MV-4-11 (cell line): ENCODE measurements around the gene TTLL5.

Source experiments
- DNase-seq: peaks from one replicate; lab custom pipeline; 2025; lab: John Stamatoyannopoulos, UW

TTLL5 gene, protein sequence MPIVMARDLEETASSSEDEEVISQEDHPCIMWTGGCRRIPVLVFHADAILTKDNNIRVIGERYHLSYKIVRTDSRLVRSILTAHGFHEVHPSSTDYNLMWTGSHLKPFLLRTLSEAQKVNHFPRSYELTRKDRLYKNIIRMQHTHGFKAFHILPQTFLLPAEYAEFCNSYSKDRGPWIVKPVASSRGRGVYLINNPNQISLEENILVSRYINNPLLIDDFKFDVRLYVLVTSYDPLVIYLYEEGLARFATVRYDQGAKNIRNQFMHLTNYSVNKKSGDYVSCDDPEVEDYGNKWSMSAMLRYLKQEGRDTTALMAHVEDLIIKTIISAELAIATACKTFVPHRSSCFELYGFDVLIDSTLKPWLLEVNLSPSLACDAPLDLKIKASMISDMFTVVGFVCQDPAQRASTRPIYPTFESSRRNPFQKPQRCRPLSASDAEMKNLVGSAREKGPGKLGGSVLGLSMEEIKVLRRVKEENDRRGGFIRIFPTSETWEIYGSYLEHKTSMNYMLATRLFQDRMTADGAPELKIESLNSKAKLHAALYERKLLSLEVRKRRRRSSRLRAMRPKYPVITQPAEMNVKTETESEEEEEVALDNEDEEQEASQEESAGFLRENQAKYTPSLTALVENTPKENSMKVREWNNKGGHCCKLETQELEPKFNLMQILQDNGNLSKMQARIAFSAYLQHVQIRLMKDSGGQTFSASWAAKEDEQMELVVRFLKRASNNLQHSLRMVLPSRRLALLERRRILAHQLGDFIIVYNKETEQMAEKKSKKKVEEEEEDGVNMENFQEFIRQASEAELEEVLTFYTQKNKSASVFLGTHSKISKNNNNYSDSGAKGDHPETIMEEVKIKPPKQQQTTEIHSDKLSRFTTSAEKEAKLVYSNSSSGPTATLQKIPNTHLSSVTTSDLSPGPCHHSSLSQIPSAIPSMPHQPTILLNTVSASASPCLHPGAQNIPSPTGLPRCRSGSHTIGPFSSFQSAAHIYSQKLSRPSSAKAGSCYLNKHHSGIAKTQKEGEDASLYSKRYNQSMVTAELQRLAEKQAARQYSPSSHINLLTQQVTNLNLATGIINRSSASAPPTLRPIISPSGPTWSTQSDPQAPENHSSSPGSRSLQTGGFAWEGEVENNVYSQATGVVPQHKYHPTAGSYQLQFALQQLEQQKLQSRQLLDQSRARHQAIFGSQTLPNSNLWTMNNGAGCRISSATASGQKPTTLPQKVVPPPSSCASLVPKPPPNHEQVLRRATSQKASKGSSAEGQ (N-terminal part only)

DNA sequence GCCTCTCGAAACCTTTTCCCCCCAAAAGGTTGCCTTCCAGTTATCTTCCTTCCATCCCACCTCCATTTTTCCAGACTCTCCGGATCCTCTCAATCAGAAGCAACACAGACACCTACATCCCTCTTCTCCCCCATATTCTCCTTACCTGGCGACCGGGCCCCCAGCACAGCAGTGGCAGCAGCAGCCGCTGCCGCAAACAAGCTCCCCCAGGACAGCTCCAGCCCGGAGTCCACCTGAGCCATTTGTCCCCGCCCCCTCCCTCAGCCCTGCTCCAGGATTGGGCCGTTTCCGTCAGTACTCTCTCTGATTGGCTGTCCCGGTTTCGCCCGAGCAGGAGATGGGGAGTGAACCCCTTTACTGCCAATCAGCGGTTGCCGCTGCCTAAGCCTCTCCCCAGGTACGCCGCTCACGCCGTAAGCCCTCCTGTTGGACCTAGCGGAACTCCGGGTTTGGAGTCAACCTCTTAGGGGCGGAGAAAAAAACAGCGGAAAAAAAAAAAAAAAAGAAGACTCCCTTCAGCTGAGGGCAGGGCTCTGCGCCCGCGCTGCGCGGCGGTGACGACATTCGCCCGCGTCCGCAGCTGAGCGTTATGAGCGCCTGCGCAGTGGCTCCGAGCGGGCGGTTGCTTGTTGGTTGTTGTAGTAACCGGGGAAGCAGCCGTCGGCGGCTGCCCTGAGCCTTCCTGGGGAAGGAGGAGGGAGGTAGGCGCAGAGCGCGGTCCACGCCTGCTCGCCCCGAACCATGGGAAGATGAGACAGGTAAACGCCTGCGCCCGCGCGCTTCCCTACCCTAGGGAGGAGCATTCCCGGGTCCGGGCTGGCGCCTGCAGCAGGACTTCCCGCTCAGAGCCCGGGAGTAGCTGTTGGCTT lies at the start of gene TTLL5, which contains the start of gene ERG28:
TTLL5 (plus strand) TSS at position 617 of the 869 bp plus-strand sequence. CDS start 1,904 bp downstream, outside the sequence.
ERG28 (minus strand) TSS at position 247 of the 869 bp plus-strand sequence. CDS start 3,374 bp downstream, outside the sequence.
- peak; percentile 95 for DNase-seq

DNA sequence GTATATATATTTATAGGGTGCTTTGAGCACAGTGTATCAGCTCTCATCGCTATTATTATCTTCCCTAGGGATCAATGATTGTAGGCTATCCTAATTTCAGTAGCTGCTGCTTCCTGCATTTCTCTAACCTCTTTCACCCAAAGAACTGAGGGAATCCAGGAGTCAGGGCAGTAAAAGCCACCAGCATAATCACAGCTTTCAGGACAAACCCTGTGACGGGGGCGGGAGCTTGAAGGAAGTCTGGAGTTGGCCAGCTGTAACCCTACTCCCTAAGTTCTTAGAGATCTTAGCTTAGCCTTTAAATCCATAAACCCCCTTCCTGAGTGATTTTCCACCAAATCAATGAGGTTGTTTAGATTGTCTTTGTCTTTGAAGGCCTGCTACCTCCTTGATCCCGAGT lies 48.9 kb upstream of the TTLL5 start:
- DNase-seq = no peak

DNA sequence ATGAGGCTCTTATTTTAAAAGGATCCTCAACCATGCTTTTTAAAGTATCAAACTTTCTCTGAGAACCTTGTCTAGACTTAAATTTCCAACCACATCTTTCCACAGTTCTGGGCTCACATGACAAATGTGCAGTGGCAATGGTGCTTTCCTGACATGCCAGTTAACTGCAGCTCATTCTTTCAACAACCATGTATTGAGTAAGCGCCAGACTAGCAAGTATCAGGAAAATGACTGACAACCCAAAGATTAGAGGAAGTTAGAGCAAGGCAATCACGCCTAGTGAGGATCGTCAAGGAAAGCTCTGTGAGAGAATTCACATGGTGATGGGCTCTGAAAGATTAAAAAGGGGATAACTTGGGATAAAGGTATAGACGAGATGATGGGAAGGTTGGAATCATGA lies 46.9 kb upstream of the TTLL5 start:
- DNase-seq = peak; percentile 83

DNA sequence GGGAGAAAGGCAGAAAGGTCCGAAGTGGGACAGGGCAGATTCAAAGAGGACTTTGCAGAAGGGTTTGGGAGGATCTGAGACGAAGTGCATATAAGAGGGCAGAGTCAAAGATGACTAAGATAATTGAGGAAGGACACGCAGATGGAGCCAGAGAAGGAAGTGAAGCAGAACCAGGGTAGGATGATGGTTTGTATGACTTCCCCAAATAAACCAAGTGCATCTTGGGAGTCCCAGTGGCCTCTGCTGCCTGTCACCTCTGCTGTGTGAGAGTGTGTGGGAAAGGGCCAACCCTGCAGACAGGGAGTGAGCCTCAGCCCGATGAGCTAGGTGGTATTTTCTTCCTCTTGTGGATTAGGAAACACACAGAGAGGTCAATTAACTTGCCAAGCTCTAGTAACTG lies 45.8 kb upstream of the TTLL5 start:
- peak; percentile 98 for DNase-seq

DNA sequence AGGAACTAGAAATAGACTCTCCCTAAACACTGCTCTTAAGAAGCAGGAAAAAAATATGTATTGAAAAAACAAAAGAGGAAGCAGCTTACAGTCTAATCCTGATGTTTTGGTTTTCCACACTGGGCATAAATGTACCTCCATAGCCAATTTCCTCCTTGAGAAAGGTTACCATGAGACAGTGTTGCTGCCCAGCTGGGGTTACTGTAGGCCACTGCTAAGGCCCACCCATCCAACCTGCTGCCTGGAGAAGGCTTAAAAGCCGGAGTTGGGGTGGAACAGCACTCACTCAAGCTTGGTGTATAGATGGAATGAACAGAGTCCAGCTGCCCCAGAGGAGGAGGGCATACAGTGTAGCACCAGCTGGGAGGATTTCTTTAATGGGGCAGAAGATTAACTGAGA lies 41.5 kb upstream of the TTLL5 start:
- DNase-seq = peak; percentile 81

DNA sequence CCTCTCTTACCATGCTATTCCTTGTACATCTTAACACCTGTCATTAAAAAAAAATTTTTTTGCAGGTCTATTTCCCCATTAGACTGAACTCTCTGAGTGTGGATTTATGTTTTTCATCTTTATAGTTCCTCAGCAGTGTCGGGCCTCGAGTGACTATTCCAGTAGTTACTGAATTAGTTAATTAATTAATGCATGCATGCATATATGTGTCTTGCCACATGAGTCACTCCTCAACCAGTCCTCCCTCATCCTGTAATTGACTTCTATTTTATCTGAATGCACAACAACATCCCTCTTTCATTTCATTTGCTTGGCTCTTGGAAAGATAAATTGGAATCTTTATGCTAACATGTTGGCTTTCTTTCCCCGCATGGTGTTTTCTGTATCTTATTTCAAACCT lies 36.0 kb upstream of the TTLL5 start:
- no peak for DNase-seq

DNA sequence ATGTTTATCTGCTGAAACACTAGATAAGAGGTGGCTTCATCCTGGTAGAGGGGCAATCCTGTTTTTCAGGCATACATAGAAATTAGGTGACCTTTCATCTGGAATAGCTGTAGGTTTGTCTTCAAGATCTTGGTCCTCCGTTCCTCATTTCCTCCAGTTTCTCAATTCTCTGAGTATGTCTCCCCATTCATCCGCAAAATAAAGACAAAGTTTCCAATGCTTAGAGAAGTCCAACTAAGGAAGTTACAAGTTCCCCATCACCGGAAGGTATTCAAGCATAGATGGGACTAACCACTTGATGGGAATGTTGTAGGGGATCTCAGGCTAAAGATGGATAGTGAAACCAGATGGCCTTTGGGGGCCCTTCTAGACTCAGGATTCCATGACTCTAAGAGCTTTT lies 34.6 kb upstream of the TTLL5 start:
- no peak for DNase-seq

DNA sequence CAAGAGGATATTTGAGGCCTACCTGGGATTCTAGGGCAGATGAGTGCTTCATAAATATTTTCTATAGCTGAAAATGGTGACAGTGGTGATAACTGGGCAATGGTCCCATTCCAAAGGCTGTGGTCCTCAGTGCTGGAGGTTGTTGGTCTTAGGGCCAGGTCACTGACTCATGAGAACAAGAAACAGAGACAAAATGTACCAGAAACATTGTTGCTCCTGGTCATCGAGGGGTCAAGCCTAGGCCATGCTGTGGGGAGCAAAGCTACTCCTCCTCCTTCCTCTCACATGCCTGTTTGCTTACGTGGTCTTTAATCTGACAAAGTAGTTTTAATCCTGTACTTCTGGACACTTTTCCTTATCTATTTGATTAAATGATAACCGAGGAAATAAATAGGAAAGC lies 34.2 kb upstream of the TTLL5 start:
- DNase-seq = no peak

DNA sequence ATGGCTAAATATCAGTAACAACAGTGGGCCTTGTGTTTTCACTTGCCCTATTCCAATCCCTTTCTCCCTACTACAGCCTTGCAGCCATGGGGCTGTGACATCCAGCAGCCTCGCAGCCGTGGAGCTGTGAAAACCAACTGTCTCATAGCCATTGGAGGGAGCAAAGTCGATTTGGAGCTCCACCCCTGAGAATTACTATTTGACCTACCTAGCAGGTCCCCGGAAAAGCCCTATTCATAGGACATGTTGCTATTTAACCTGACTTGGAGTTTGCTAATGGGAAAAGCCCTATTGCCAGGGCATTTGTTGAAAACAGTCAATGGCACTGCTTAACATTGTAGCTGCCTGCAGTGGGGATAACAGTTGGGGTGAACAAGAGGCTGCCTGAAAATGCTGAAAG lies 33.6 kb upstream of the TTLL5 start:
- DNase-seq = no peak

DNA sequence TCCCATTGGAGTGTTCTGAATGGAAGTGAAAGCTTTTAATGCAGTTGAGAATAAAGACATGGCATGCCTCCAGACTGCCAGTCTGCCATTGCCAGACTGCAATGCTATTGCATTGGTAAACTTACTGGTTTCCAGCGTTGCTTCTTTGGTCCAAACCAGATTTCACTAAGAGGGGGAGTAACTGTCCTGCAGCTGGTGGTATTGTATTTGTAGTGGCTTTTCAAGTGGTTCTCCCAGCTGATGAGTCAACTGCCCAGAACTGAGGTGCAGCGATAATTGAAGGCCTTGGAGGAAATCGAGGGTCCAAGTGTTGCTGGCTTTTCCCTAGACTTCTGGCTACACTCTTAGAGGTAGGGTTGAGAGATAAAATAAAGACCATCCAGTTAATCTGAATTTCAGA lies 32.2 kb upstream of the TTLL5 start:
- DNase-seq = peak; percentile 15

DNA sequence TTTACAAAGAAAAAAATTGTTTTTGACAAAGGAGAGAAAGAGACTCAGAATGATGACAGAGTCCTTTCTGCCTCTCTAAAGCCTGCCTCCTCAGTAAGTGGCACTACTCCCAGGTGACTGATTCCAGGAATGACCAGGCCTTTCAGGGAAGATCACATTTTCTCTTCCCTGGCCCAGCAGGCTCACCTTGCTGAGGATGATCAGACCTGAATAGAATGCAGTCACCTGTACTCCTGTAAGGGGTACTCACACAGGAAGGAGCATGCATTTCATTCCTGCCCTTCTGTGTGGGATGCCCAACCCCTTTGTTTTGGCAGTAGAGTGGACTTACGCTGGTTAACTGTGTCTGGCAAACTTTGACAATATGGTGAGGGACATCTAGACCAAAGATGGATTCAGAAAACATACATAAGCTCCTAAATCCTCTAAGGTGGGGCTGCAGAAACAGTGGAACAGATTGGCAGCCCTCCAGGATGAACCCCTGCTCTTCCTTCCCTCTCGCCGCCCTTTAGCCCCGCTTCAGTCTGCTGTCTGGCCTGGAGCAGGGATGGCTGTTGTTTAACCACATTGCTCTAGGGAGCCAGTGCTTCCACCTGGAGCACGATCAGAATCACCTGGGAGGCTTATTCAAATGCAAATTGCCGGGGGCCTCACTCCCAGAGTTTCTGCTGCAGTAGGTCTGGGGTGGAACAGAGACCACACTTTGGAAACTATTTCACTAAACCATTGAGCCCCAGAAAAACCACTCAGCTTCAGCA lies 30.2 kb upstream of the TTLL5 start:
- DNase-seq = no peak

DNA sequence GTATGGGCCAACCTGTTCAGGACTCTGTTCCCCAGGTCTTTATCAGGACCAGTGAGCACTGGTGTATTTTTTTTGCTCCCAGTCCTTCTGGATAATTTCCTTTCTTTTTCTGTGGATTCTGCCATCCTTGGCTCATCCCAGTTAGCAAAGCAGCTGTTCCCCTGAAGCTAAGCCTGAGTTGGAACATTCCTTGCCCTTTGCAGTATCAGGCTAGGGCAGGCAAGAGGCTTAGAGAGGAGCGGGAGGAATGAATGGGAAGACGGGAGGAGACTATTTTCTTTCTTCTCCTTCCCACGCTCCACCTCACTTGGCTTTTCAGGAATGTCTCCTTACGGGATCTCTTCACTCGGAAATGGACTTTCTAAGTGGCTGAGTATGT lies 29.6 kb upstream of the TTLL5 start:
- no peak for DNase-seq

DNA sequence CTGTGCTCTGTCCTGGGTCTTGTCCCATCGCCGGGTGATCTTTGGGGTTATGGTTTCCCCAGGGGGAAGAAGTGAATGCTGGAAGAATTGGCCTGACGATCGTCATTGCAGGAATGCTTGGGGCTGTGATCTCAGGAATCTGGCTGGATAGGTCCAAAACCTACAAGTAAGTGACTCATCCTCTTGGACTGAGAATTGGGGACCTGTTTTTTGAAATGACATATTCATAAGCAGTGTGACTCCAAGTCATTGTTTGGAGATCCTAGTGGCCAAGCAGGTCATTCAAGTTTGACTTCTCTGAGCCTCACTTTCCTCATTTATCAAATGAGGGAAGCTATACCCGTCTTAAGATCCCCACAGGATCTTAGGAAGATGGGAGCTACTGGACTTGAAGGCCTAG lies 26.2 kb upstream of the TTLL5 start:
- no peak for DNase-seq

DNA sequence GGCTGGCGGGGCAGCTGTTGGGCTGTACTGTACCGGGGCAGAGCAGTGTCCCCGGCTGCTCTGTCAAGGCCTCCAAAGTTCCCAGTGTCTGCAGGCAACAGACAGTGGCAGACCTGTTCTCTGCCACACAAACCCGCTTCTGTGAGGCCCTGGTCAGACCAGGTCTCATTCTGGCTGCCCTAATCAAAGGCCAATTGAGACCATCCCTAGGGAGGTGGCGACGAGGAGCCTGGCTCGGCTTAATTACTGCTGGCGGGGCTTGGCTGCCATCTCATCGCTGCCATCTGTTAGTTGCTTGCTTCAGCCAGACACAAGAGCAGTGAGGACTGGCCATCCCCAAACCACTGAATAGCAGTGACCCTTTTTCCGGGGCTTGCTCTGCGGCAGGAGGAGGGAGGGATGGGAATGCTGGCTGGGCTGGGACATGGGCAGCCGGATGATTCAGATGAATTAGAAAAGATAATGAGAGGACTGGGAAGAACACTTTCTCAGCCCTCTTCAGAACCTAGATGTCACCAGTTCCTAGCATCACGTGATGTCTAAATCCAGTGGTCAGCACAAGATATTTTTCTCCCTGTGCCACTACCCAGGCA lies 24.9 kb upstream of the TTLL5 start:
- no peak for DNase-seq

DNA sequence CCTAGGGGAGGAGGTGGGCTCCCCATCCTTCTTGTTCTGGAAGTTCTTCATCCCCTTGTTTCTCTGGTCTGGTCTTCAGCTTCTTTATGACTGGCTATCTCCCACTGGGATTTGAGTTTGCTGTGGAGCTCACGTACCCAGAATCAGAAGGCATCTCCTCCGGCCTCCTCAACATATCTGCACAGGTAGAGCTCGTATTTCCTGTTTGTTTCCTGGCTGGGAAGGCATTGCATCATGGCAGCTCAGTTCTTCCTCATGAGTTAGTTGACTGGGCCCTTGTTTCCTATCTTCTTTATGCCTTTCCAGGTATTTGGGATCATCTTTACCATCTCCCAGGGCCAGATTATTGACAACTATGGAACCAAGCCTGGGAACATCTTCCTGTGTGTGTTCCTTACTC lies 20.2 kb upstream of the TTLL5 start:
- DNase-seq = no peak

DNA sequence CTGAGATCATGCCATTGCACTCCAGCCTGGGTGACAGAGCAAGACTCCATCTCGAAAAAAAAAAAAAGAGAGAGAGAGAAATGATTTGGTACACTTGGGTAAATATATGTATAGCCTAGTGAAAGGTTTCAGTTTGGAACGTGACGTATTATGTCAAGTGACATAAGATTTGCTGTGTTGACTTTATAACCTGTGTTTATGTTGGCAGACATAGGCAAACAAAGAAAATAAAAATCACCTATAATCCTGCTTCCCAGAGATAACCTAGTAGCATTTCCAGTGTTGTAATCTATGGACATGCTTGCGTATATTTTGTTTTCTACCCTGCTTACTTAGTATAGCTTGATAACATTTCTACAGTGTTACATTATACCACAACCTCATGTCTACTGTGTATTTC lies 17.1 kb upstream of the TTLL5 start:
- DNase-seq = no peak

DNA sequence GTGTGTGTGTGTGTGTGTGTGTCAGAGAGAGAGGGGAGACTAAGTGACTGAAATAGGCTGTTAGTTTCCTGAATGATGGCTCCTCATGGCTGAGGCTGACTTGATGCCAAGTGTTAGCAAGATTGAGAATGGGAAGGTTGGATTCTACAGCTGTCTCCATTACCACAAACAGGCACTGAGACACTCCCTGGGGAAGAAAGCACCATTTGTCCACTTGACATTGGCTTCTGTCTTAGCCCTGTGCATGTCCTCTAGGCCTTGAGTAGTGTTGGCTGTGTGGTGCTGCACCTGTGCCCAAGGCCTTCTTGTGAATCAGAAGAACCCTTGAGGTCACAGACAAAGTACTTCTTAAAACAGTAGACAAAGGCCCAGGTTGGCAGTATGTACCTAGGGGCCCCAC lies 16.0 kb upstream of the TTLL5 start:
- DNase-seq = no peak

DNA sequence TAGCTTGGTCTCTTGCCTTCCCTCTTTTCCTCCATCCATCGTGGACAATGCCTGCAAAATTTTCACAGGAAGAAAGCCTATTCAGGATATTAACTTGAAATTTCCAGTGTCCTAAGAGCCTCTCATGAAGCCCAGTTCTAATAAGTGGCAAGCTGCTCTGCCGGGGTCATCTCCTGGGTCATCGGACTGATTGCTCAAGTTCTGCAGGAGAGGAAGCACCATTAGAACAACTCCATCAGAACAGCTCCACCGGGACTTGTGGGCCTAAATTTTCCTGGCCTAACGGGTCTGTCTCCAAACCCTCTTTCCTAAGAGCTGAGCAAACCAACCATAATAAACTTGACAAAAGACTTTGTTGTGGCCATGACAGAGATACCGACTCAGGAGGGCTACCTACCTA lies 14.3 kb upstream of the TTLL5 start:
- no peak for DNase-seq

DNA sequence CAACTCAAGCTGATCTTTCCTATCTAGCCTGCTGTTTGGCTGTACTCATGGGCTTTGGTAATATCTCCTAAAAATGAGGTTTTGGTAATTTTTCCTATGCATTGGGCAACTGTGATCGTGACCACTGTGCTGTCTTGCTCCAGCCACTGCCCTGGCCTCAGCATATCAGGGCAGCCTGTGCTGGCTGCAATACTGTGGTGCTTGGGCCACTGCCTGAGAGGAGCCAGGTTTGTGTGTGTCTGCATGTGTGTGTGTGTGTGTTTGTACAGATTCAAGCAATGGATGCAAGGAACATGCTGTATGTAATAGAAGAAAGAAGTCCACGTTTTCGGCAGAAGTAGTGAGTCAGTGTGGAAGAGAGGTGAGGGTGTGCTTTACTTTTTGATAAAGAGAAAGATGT lies 13.4 kb upstream of the TTLL5 start:
- no peak for DNase-seq
